Prostate gland (tissue), 2 donors: ENCODE results near the gene ANXA1. TPM values are rescaled to one million over a fixed set of nuclear protein-coding genes. Genes with fewer than 3 reads are reported as not detected.
A peak's percentile ranks its signal among the peaks of the same experiment; 100 is the strongest.

ENCODE experiments used
- DNase-seq: peaks from one replicate; pipeline ENCODE4 v3.0.0-alpha.2; 2019; ENCODE audit warnings: low spot score
- H3K27ac ChIP-seq, 2 donors: fragments of 200-600 bp; sonication (generic); 2 replicates each; pipeline ENCODE4 v1.5.1; 2017 to 2019
- H3K27me3 ChIP-seq: fragments of 200-600 bp; sonication (generic); replicated peaks from 2 replicates; pipeline ENCODE4 v1.5.1; 2019; ENCODE audit not compliant: insufficient read depth
- H3K36me3 ChIP-seq, 2 donors: fragments of 200-600 bp; sonication (generic); 1 replicate in 1 of 2; 2 replicates in 1 of 2; pipeline versions ENCODE4 v1.5.1 to v1.8.1; 2017 to 2019
- H3K4me1 ChIP-seq: fragments of 200-600 bp; sonication (generic); replicated peaks from 2 replicates; pipeline ENCODE4 v1.5.1; 2019
- H3K4me3 ChIP-seq, 2 donors: fragments of 200-600 bp; sonication (generic); 2 replicates each; pipeline ENCODE4 v1.5.1; 2017 to 2019
- H3K9me3 ChIP-seq: fragments of 200-600 bp; sonication (generic); 2 replicates; pipeline ENCODE4 v1.5.1; 2017
- CTCF ChIP-seq, 4 experiments: fragments of 200-600 bp in 2 of 4; fragments of 450-650 bp in 2 of 4; sonication (generic) in 2 of 4; IDR thresholded peaks; 1 replicate in 3 of 4; 2 replicates in 1 of 4; pipeline ENCODE4 v1.5.1; 2016 to 2019; ENCODE audit warnings: antibody characterized with exemption in 4 of 4, mild to moderate bottlenecking in 2 of 4, moderate library complexity in 2 of 4
- POLR2A ChIP-seq: fragments of 450-650 bp; IDR thresholded peaks from one replicate; pipeline ENCODE4 v1.6.1; 2016; ENCODE audit warnings: antibody characterized with exemption, mild to moderate bottlenecking
- POLR2AphosphoS5 ChIP-seq: sonication (generic); formaldehyde crosslinking; IDR thresholded peaks from one replicate; pipeline ENCODE4 v1.6.1; 2017; ENCODE audit warnings: antibody characterized with exemption
- WGBS: methylation state at CpG from one replicate; pipeline ENCODE4 v1.1.5; 2018; 5-methylcytosine and 5-hydroxymethylcytosine counted together
- intact Hi-C: fragments of 100-400 bp; cut with DNase I; formaldehyde crosslinking; loops from one replicate; pipeline ENCODE4 v1.14.2; 2022
- total RNA-seq, 2 donors: library from RNA; depleted of rRNA; stranded (reverse); fragments of >200 nt; gene quantifications; one replicate each; pipeline ENCODE4 v1.1.0, GENCODE V29; 2016

The ANXA1 gene
- total RNA-seq, 2 donors from 2014 or later = 65.3 to 341 TPM

DNA sequence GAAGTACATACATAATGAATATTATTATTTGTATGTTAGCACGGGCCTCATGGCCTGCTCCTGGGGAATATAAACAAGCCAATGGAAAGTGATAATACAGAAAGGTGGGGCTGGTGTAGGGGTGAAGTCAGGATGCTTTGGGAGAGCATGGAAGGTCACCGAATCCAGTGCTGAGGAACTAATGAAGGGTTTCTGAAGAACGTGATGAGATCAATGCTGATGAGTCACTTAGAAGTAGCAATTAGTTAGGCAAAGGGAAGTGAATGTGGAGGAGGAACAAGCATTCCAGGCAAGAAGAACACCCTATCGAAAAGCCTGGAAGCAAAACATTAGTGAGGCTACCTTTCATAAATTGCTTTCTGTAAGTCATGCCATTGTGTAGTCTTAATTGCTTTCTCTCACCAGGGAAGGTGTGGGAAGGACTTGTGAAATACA is 2.1 kb downstream of the ANXA1 start:
- TF ChIP-seq CTCF (IDR thresholded peaks at IDR 0.05) (no peak), POLR2AphosphoS5 (no peak), POLR2A (no peak)
- H3K36me3 ChIP-seq = no peaks in the 10 kb centered on the region
- no peak for DNase-seq
- peaks cover 7% of the 10 kb centered on the region for H3K4me1 ChIP-seq
- no peaks in the 10 kb centered on the region for H3K9me3 ChIP-seq
- 64% methylated on average over 4 of the region's 4 CpGs for WGBS
- intact Hi-C loops = no loop called here
- H3K27ac ChIP-seq = peak overlapping the region in 1 of 2 donors; percentile 75
- H3K4me3 ChIP-seq = peak overlapping the region; percentile 30 to 47
- H3K27me3 ChIP-seq = no peaks in the 10 kb centered on the region

GRCh38 chr9:73154271-73154670 is 2.6 kb downstream of the ANXA1 start:
- Histone ChIP-seq H3K27me3 (no peaks in the 10 kb centered on the region), H3K9me3 (no peaks in the 10 kb centered on the region), H3K36me3 (peaks cover under 1 to 3% of the 10 kb centered on the region in 2 donors), H3K27ac (peak overlapping the region in 1 of 2 donors; percentile 75), H3K4me3 (peak overlapping the region in 1 of 2 donors; percentile 47), H3K4me1 (peaks cover 7% of the 10 kb centered on the region)
- 89% methylated on average over 8 of the region's 8 CpGs for WGBS
- intact Hi-C loops = no loop called here
- no peak for TF ChIP-seq POLR2AphosphoS5
- TF ChIP-seq CTCF (IDR thresholded peaks at IDR 0.05) = no peak
- no peak for TF ChIP-seq POLR2A
- no peak for DNase-seq

- peak overlapping the region in 1 of 2 donors; percentile 75 for H3K27ac ChIP-seq
- no peak for TF ChIP-seq POLR2AphosphoS5
- TF ChIP-seq CTCF (IDR thresholded peaks at IDR 0.05) = no peak
- TF ChIP-seq POLR2A = no peak
- peak overlapping the region in 1 of 2 donors; percentile 47 for H3K4me3 ChIP-seq
- peaks cover 7% of the 10 kb centered on the region for H3K4me1 ChIP-seq
- peaks cover 4 to 5% of the 10 kb centered on the region in 2 donors for H3K36me3 ChIP-seq
- H3K27me3 ChIP-seq = no peaks in the 10 kb centered on the region
- intact Hi-C loops = no loop called here
- WGBS = 94% methylated on average over 2 of the region's 2 CpGs
- no peak for DNase-seq
- no peaks in the 10 kb centered on the region for H3K9me3 ChIP-seq
These were observed 3.1 kb downstream of the ANXA1 start for GRCh38 chr9:73154722-73155121.

DNA sequence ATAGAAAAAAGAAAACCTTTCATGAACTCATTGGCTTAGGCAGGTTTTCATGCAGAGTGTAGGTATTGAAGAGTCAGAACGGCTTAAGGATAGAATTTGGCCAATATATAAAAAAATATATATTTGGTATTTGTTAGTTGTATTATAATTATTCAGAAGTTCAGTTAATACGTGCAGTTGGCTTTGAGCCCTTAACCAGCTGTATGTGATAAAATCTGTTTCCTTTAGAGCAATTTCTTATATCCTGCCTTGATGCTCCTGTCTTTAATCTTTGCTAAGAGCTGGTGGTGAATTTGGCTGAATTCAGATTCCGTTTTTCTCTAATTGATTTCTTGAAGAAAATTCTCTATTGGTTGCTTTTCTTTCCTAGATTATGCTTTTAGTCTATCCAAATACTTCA is 3.7 kb downstream of the ANXA1 start:
- TF ChIP-seq CTCF (IDR thresholded peaks at IDR 0.05) (no peak), POLR2A (no peak), POLR2AphosphoS5 (no peak)
- 43% methylated on average over 3 of the region's 3 CpGs for WGBS
- intact Hi-C loops = no loop called here
- no peak overlapping the region for H3K4me3 ChIP-seq
- H3K9me3 ChIP-seq = no peaks in the 10 kb centered on the region
- peaks cover 4 to 5% of the 10 kb centered on the region in 2 donors for H3K36me3 ChIP-seq
- H3K4me1 ChIP-seq = peaks cover 7% of the 10 kb centered on the region
- no peak for DNase-seq
- H3K27ac ChIP-seq = peak overlapping the region in 1 of 2 donors; percentile 75
- no peaks in the 10 kb centered on the region for H3K27me3 ChIP-seq
